A673 (cell line): ENCODE results near the gene PARP8. TPM values are rescaled to one million over a fixed set of nuclear protein-coding genes. Genes with fewer than 3 reads are reported as not detected.

ENCODE experiments used
- BruUV-seq: library from RNA; stranded (reverse); fragments of 400-500 nt; replicated peaks from 2 replicates; lab custom pipeline; 2021; lab: Mats Ljungman, UMichigan
- CTCF ChIA-PET: fragments of 300-600 bp; sonication (Branson Sonifier 250); formaldehyde crosslinking; loops from one replicate; lab custom pipeline; 2022; ENCODE audit warnings: antibody characterized with exemption; lab: Charles Lee
- POLR2A ChIA-PET: fragments of 300-600 bp; sonication (Branson Sonifier 250); formaldehyde crosslinking; loops from one replicate; lab custom pipeline; 2022; ENCODE audit warnings: antibody characterized with exemption; ENCODE audit not compliant: low non-redundant PET; lab: Charles Lee
- DNase-seq: peaks from one replicate; pipeline ENCODE4 v3.0.0-alpha.2; 2015; ENCODE audit warnings: low spot score
- H3K27ac ChIP-seq: fragments of 200-600 bp; sonication (generic); 2 replicates; pipeline ENCODE4 v1.5.1; 2016; ENCODE audit warnings: mixed run types, low read depth, mild to moderate bottlenecking, mixed read lengths, antibody characterized with exemption, low read length; ENCODE audit not compliant: poor library complexity, severe bottlenecking
- H3K27me3 ChIP-seq: fragments of 200-600 bp; sonication (generic); replicated peaks from 2 replicates; pipeline ENCODE4 v1.6.1; 2017; ENCODE audit warnings: mixed run types, low read depth, mild to moderate bottlenecking, mixed read lengths, antibody characterized with exemption, low read length; ENCODE audit not compliant: insufficient read depth, poor library complexity
- H3K36me3 ChIP-seq: fragments of 200-600 bp; sonication (generic); 2 replicates; pipeline ENCODE4 v1.6.1; 2016; ENCODE audit warnings: mixed run types, mild to moderate bottlenecking, mixed read lengths, antibody characterized with exemption, low read length; ENCODE audit not compliant: insufficient read depth, poor library complexity, severe bottlenecking
- H3K4me1 ChIP-seq: fragments of 200-600 bp; sonication (generic); 2 replicates; pipeline ENCODE4 v1.6.1; 2017; ENCODE audit warnings: mixed run types, mild to moderate bottlenecking, mixed read lengths, antibody characterized with exemption, low read length; ENCODE audit not compliant: insufficient read depth, poor library complexity, severe bottlenecking
- H3K4me3 ChIP-seq: fragments of 200-600 bp; sonication (generic); 2 replicates; pipeline ENCODE4 v1.5.1; 2016; ENCODE audit warnings: low read depth, mixed run types, mild to moderate bottlenecking, mixed read lengths, low read length; ENCODE audit not compliant: poor library complexity, severe bottlenecking
- H3K9me3 ChIP-seq: fragments of 200-600 bp; sonication (generic); 2 replicates; pipeline ENCODE4 v1.6.1; 2016; ENCODE audit warnings: mixed run types, low read depth, mild to moderate bottlenecking, mixed read lengths, antibody characterized with exemption, low read length; ENCODE audit not compliant: poor library complexity, severe bottlenecking
- CTCF ChIP-seq: fragments of 300-800, 200-600 bp; sonication (generic); conservative IDR thresholded peaks from 2 replicates; pipeline ENCODE4 v1.5.1; 2017; ENCODE audit warnings: low read depth, mild to moderate bottlenecking, antibody characterized with exemption, low read length, moderate library complexity, mixed read lengths
- EZH2 ChIP-seq: fragments of 200-600 bp; sonication (generic); IDR thresholded peaks from 2 replicates; pipeline ENCODE4 v1.6.1; 2017; ENCODE audit warnings: borderline replicate concordance, low read depth, mild to moderate bottlenecking, mixed read lengths, antibody characterized with exemption, low read length; ENCODE audit not compliant: poor library complexity, severe bottlenecking
- intact Hi-C: fragments of 100-400 bp; cut with micrococcal nuclease; formaldehyde crosslinking; loops from one replicate; pipeline ENCODE4 v1.10.0; 2022; ENCODE audit not compliant: unreplicated experiment
- total RNA-seq: library from RNA; stranded (reverse); gene quantifications from 2 replicates; pipeline ENCODE4 v1.2.3, GENCODE V29; 2021

The PARP8 gene
- total RNA-seq, 1 experiment from 2014 or later, result 18.0 TPM

GRCh38 chr5:50839472-50839871, 173.0 kb downstream of the PARP8 start:
- H3K27ac ChIP-seq, result no peak overlapping the region
- no peak for DNase-seq
- no peaks in the 10 kb centered on the region for H3K9me3 ChIP-seq
- no peaks in the 10 kb centered on the region for H3K27me3 ChIP-seq
- no peak overlapping the region for H3K4me3 ChIP-seq
- H3K4me1 ChIP-seq, result no peaks in the 10 kb centered on the region
- ChIA-PET CTCF (interaction anchor here (0.6 kb wide), 1 partner anchor 20 kb away, joined by 4 read pairs; no protein-coding TSS in a partner anchor), POLR2A (no interaction called here)
- BruUV-seq, result no TSS peak
- no peaks in the 10 kb centered on the region for H3K36me3 ChIP-seq
- intact Hi-C loops, result no loop called here
- TF ChIP-seq EZH2, result no peak
- no peak for TF ChIP-seq CTCF

- H3K9me3 ChIP-seq, result no peaks in the 10 kb centered on the region
- H3K27me3 ChIP-seq, result no peaks in the 10 kb centered on the region
- intact Hi-C loops, result no loop called here
- H3K4me1 ChIP-seq, result no peaks in the 10 kb centered on the region
- no TSS peak for BruUV-seq
- POLR2A ChIA-PET, result interaction anchor here (0.5 kb wide), 1 partner anchor 510 kb away, joined by 3 read pairs; no protein-coding TSS in a partner anchor
- no peak for TF ChIP-seq CTCF
- TF ChIP-seq EZH2, result no peak
- H3K36me3 ChIP-seq, result no peaks in the 10 kb centered on the region
- DNase-seq, result no peak
- H3K27ac ChIP-seq, result no peak overlapping the region
- no peak overlapping the region for H3K4me3 ChIP-seq
- CTCF ChIA-PET, result no interaction called here
Observed at GRCh38 chr5:50843091-50843490, 176.7 kb downstream of the PARP8 start.

GRCh38 chr5:50846261-50846660, 179.8 kb downstream of the PARP8 start:
- no peak for DNase-seq
- no peaks in the 10 kb centered on the region for H3K9me3 ChIP-seq
- no peak overlapping the region for H3K4me3 ChIP-seq
- H3K27ac ChIP-seq, result no peak overlapping the region
- H3K27me3 ChIP-seq, result no peaks in the 10 kb centered on the region
- intact Hi-C loops, result no loop called here
- ChIA-PET POLR2A (no interaction called here), CTCF (no interaction called here)
- no TSS peak for BruUV-seq
- no peaks in the 10 kb centered on the region for H3K36me3 ChIP-seq
- H3K4me1 ChIP-seq, result no peaks in the 10 kb centered on the region
- TF ChIP-seq EZH2 (no peak), CTCF (no peak)
